ENCODE measurements around the gene KCNJ10. TPM values are rescaled to one million over a fixed set of nuclear protein-coding genes. Genes with fewer than 3 reads are reported as not detected.

KCNJ10 gene
- total RNA-seq, 1 experiment from 2014 or later: 1.4 TPM

DNA sequence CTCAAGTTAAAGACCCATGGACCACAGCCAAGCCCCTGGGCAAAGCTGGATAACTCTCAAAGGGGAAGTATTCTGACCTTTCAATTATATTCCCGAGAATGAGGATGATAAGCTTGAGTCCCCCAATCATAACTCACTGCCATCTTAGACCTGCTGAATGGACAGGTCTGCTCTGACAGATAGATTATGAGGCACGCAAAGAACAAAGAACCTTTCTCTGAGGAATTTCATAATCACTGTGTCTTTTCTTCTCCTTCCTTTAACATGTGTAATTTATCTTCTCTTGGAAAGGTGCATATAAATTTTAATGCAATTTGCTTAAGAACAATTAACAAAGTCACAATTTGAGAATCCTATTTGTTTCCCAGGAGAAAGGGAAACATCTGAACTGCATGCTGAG lies 60.2 kb downstream of the KCNJ10 start:
- Mint-ChIP-seq H3K27me3 (ENCODE audit: low read depth) (peaks cover 8% of the 10 kb centered on the region; the same call in 1 of the 2 replicates), H3K4me1 (no peaks in the 10 kb centered on the region), H3K9me3 (no peaks in the 10 kb centered on the region), H3K4me3 (no peak overlapping the region), H3K27ac (no peak overlapping the region), H3K36me3 (no peaks in the 10 kb centered on the region)
- DNase-seq (ENCODE audit: low spot score): no peak
- ChIA-PET CTCF (interaction anchor here (5.0 kb wide), 1 partner anchor 118 kb away, joined by 188 read pairs; no protein-coding TSS in a partner anchor), POLR2A (no interaction called here)
- no peak for ATAC-seq
- TF ChIP-seq ELF4 (CRISPR knock-in tag; IDR thresholded peaks at IDR 0.05; ENCODE audit: low read depth) (no peak), NFATC4 (CRISPR knock-in tag; IDR thresholded peaks at IDR 0.05) (no peak), ATF1 (CRISPR knock-in tag; IDR thresholded peaks at IDR 0.05) (no peak), MYBL2 (CRISPR knock-in tag; IDR thresholded peaks at IDR 0.05) (no peak), OVOL2 (CRISPR knock-in tag; IDR thresholded peaks at IDR 0.05; ENCODE audit: borderline replicate concordance) (no peak), ZNF219 (CRISPR knock-in tag; IDR thresholded peaks at IDR 0.05; ENCODE audit: borderline replicate concordance) (no peak), ZNF281 (CRISPR knock-in tag; IDR thresholded peaks at IDR 0.05) (no peak), E2F4 (CRISPR knock-in tag; IDR thresholded peaks at IDR 0.05; ENCODE audit: borderline replicate concordance, low read depth) (no peak), GABPB1 (CRISPR knock-in tag; IDR thresholded peaks at IDR 0.05) (no peak), NR2C2 (CRISPR knock-in tag; IDR thresholded peaks at IDR 0.05) (no peak), CREB1 (CRISPR knock-in tag; IDR thresholded peaks at IDR 0.05) (no peak)
- TF ChIP-seq, protein P1, sequence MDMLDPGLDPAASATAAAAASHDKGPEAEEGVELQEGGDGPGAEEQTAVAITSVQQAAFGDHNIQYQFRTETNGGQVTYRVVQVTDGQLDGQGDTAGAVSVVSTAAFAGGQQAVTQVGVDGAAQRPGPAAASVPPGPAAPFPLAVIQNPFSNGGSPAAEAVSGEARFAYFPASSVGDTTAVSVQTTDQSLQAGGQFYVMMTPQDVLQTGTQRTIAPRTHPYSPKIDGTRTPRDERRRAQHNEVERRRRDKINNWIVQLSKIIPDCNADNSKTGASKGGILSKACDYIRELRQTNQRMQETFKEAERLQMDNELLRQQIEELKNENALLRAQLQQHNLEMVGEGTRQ (CRISPR knock-in tag; IDR thresholded peaks at IDR 0.05): no peak
- TF ChIP-seq, protein P2, sequence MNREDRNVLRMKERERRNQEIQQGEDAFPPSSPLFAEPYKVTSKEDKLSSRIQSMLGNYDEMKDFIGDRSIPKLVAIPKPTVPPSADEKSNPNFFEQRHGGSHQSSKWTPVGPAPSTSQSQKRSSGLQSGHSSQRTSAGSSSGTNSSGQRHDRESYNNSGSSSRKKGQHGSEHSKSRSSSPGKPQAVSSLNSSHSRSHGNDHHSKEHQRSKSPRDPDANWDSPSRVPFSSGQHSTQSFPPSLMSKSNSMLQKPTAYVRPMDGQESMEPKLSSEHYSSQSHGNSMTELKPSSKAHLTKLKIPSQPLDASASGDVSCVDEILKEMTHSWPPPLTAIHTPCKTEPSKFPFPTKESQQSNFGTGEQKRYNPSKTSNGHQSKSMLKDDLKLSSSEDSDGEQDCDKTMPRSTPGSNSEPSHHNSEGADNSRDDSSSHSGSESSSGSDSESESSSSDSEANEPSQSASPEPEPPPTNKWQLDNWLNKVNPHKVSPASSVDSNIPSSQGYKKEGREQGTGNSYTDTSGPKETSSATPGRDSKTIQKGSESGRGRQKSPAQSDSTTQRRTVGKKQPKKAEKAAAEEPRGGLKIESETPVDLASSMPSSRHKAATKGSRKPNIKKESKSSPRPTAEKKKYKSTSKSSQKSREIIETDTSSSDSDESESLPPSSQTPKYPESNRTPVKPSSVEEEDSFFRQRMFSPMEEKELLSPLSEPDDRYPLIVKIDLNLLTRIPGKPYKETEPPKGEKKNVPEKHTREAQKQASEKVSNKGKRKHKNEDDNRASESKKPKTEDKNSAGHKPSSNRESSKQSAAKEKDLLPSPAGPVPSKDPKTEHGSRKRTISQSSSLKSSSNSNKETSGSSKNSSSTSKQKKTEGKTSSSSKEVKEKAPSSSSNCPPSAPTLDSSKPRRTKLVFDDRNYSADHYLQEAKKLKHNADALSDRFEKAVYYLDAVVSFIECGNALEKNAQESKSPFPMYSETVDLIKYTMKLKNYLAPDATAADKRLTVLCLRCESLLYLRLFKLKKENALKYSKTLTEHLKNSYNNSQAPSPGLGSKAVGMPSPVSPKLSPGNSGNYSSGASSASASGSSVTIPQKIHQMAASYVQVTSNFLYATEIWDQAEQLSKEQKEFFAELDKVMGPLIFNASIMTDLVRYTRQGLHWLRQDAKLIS (CRISPR knock-in tag; IDR thresholded peaks at IDR 0.05; ENCODE audit: borderline replicate concordance): no peak
- TF ChIP-seq, protein P3, sequence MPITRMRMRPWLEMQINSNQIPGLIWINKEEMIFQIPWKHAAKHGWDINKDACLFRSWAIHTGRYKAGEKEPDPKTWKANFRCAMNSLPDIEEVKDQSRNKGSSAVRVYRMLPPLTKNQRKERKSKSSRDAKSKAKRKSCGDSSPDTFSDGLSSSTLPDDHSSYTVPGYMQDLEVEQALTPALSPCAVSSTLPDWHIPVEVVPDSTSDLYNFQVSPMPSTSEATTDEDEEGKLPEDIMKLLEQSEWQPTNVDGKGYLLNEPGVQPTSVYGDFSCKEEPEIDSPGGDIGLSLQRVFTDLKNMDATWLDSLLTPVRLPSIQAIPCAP (CRISPR knock-in tag; IDR thresholded peaks at IDR 0.05): no peak

DNA sequence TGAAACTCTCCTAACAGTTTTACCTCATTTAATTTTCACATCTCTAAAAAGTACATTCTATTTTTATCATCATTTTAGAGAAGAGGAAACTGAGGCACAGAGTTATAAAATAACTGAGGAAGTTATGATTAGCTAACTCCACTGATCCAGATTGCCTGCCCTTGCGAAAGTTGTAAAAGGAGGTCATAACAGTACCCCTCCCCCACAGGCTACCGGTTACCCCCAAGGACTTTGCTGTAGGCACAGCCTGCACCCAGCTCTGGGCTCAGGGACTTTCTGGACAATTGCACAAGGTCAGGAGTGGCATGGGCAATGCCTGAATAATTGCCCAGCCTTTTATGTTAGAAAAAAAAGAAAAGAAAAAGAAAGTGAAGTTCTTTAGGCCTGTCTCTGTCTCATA lies 60.9 kb downstream of the KCNJ10 start:
- Mint-ChIP-seq H3K4me1 (no peaks in the 10 kb centered on the region), H3K4me3 (no peak overlapping the region), H3K9me3 (no peaks in the 10 kb centered on the region), H3K36me3 (no peaks in the 10 kb centered on the region), H3K27me3 (ENCODE audit: low read depth) (peaks cover 8% of the 10 kb centered on the region; the same call in 1 of the 2 replicates), H3K27ac (no peak overlapping the region)
- CTCF ChIA-PET: interaction anchor here (1.9 to 5.0 kb wide), 5 partner anchors 13 to 117 kb away, joined by 14 to 202 read pairs (median 22); partner anchors contain the start of gene IGSF8
- DNase-seq (ENCODE audit: low spot score): no peak
- TF ChIP-seq CTCF (IDR thresholded peaks at IDR 0.05): no peak
- no peak for TF ChIP-seq FOXK1 (CRISPR knock-in tag; IDR thresholded peaks at IDR 0.05)
- no peak for ATAC-seq
- POLR2A ChIA-PET: no interaction called here

Data from WTC11 (cell line).